SK-N-SH (cell line): ENCODE results near the gene FRMD3.

Experiments used
- CTCF ChIP-seq: fragments of 200-600 bp; sonication (generic); IDR thresholded peaks from 2 replicates; pipeline ENCODE4 v1.6.1; 2017; ENCODE audit warnings: antibody characterized with exemption, mild to moderate bottlenecking, moderate library complexity
- GABPA ChIP-seq: IDR thresholded peaks from 2 replicates; pipeline ENCODE4 v1.4.0; 2012; ENCODE audit warnings: low read depth, mild to moderate bottlenecking
- PBX3 ChIP-seq: IDR thresholded peaks from 2 replicates; pipeline ENCODE4; 2012
- RFX5 ChIP-seq: IDR thresholded peaks from 2 replicates; pipeline ENCODE4 v1.6.1; 2012; ENCODE audit warnings: mild to moderate bottlenecking, improper control_type of control experiment, low read length
- RXRA ChIP-seq: IDR thresholded peaks from 2 replicates; pipeline ENCODE4 v1.4.0; 2012; ENCODE audit warnings: low read depth, mild to moderate bottlenecking, borderline replicate concordance
- SMC3 ChIP-seq: IDR thresholded peaks from 2 replicates; pipeline ENCODE4 v1.6.1; 2012; ENCODE audit warnings: low read depth, low read length, improper control_type of control experiment
- TAF1 ChIP-seq: IDR thresholded peaks from 2 replicates; pipeline ENCODE4 v1.6.1; 2012; ENCODE audit warnings: low read depth, mild to moderate bottlenecking, low read length, moderate library complexity, borderline replicate concordance
- TF ChIP-seq, protein P1 (sequence below): IDR thresholded peaks from 2 replicates; pipeline ENCODE4 v1.4.0; 2012; ENCODE audit warnings: low read depth

- TF ChIP-seq RXRA: no peak
- TF ChIP-seq, protein P1, sequence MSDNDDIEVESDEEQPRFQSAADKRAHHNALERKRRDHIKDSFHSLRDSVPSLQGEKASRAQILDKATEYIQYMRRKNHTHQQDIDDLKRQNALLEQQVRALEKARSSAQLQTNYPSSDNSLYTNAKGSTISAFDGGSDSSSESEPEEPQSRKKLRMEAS: no peak
- no peak for TF ChIP-seq SMC3
- no peak for TF ChIP-seq TAF1
- TF ChIP-seq CTCF: no peak
- TF ChIP-seq RFX5: no peak
- TF ChIP-seq PBX3: no peak
- TF ChIP-seq GABPA: no peak
These were observed 195.5 kb downstream of the FRMD3 start for GRCh38 chr9:83342731-83343130.
